Measurements from ENCODE around the gene ZBTB8OS. TPM values are rescaled to one million over a fixed set of nuclear protein-coding genes. Genes with fewer than 3 reads are reported as not detected.

The ZBTB8OS gene
- total and polyA plus RNA-seq, 4 donors, result 12.3 to 33.8 (median 16.7) TPM

DNA sequence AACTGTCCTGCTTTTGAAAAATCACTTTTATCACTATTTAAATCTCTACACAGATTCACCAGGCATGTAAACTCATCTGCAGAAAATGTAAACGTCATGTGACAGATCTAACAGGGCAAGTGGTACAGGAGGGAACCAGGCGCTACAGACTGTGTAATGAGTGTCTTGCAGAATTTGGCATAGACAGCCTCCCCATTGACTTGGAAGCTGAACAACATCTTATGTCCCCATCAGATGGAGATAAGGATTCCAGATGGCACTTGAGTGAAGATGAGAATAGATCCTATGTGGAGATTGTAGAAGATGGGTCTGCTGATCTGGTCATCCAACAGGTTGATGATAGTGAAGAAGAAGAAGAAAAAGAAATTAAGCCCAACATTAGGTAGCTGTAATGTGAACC is 50.3 kb downstream of the ZBTB8OS start:
- H3K27me3 ChIP-seq (ENCODE audit: control insufficient read depth in 4 of 4, insufficient read depth in 4 of 4, low read length in 3 of 4), result no peaks in the 10 kb centered on the region
- no peak overlapping the region for H3K9ac ChIP-seq (ENCODE audit: low read depth in 1 of 2, low read length in 2 of 2)
- TF ChIP-seq TAF1 (conservative IDR thresholded peaks at IDR 0.05) (no peak), FOXA2 (IDR thresholded peaks at IDR 0.05) (no peak)
- TF ChIP-seq, protein P1, sequence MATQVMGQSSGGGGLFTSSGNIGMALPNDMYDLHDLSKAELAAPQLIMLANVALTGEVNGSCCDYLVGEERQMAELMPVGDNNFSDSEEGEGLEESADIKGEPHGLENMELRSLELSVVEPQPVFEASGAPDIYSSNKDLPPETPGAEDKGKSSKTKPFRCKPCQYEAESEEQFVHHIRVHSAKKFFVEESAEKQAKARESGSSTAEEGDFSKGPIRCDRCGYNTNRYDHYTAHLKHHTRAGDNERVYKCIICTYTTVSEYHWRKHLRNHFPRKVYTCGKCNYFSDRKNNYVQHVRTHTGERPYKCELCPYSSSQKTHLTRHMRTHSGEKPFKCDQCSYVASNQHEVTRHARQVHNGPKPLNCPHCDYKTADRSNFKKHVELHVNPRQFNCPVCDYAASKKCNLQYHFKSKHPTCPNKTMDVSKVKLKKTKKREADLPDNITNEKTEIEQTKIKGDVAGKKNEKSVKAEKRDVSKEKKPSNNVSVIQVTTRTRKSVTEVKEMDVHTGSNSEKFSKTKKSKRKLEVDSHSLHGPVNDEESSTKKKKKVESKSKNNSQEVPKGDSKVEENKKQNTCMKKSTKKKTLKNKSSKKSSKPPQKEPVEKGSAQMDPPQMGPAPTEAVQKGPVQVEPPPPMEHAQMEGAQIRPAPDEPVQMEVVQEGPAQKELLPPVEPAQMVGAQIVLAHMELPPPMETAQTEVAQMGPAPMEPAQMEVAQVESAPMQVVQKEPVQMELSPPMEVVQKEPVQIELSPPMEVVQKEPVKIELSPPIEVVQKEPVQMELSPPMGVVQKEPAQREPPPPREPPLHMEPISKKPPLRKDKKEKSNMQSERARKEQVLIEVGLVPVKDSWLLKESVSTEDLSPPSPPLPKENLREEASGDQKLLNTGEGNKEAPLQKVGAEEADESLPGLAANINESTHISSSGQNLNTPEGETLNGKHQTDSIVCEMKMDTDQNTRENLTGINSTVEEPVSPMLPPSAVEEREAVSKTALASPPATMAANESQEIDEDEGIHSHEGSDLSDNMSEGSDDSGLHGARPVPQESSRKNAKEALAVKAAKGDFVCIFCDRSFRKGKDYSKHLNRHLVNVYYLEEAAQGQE (IDR thresholded peaks at IDR 0.05), result no peak
- no peaks in the 10 kb centered on the region for H3K4me1 ChIP-seq (ENCODE audit: control insufficient read depth in 4 of 4, insufficient read depth in 4 of 4, low read length in 3 of 4)
- no peak overlapping the region for H3K27ac ChIP-seq (ENCODE audit: low read depth in 1 of 2, low read length in 2 of 2)
- H3K36me3 ChIP-seq (ENCODE audit: control insufficient read depth in 4 of 4, insufficient read depth in 3 of 4, low read depth in 1 of 4, low read length in 3 of 4), result peaks cover 0 to 6% (median 3%) of the 10 kb centered on the region in 4 donors
- no peak overlapping the region for H3K4me3 ChIP-seq (ENCODE audit: low read depth in 1 of 3, low read length in 3 of 3)
- DNase-seq (ENCODE audit: low spot score), result no peak
- H3K9me3 ChIP-seq (ENCODE audit: control insufficient read depth in 4 of 4, low read length in 3 of 4), result no peaks in the 10 kb centered on the region
- 93% methylated on average over 2 of the region's 2 CpGs for WGBS

DNA sequence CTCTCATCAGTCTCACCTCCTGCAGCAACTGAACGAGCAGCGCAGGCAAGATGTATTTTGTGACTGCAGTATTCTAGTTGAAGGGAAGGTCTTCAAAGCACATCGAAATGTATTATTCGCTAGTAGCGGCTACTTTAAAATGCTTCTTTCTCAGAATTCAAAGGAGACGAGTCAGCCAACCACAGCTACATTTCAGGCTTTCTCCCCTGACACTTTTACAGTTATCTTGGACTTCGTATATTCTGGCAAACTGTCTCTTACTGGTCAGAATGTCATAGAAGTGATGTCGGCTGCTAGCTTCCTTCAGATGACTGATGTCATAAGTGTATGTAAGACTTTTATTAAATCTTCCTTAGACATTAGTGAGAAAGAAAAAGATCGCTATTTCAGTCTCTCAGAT is 57.4 kb downstream of the ZBTB8OS start:
- no peak overlapping the region for H3K9ac ChIP-seq (ENCODE audit: low read depth in 1 of 2, low read length in 2 of 2)
- DNase-seq (ENCODE audit: low spot score), result no peak

DNA sequence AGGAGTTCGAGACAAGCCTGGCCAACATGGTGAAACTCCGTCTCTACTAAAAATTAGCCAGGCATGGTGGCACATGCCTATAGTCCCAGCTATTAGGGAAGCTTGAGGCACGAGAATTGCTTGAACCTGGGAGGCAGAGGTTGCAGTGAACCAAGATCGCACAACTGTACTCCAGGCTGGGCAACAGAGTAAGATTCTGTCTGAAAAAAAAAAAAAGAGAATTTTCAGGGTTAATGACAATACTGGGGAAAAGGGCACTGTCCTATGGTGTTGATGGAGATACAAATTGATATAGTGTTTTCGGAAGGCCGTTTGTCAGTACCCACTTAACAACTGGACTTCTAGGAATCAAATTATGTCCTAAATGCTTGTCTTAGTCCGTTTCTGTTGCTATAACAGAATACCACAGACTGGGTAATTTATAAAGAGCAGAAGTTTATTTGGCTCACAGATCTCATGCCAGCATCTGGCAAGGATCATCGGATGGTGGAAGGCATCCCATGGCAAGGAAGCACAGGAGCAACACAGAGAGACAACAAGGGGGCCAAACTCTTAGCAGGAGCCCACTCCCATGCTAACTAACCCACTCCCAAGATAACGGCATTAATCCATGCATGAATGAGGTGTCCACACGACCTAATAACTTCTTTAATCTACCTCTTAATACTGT is 69.9 kb downstream of the ZBTB8OS start:
- Histone ChIP-seq H3K9ac (ENCODE audit: low read depth in 1 of 2, low read length in 2 of 2) (no peak overlapping the region), H3K27ac (ENCODE audit: low read depth in 1 of 2, low read length in 2 of 2) (no peak overlapping the region), H3K9me3 (ENCODE audit: control insufficient read depth in 4 of 4, low read length in 3 of 4) (no peaks in the 10 kb centered on the region), H3K4me1 (ENCODE audit: control insufficient read depth in 4 of 4, insufficient read depth in 4 of 4, low read length in 3 of 4) (no peaks in the 10 kb centered on the region), H3K4me3 (ENCODE audit: low read depth in 1 of 3, low read length in 3 of 3) (no peak overlapping the region), H3K27me3 (ENCODE audit: control insufficient read depth in 4 of 4, insufficient read depth in 4 of 4, low read length in 3 of 4) (no peaks in the 10 kb centered on the region), H3K36me3 (ENCODE audit: control insufficient read depth in 4 of 4, insufficient read depth in 3 of 4, low read depth in 1 of 4, low read length in 3 of 4) (no peaks in the 10 kb centered on the region)
- no peak for DNase-seq (ENCODE audit: low spot score)
- 89% methylated on average over 10 of the region's 10 CpGs for WGBS
- TF ChIP-seq, protein P2, sequence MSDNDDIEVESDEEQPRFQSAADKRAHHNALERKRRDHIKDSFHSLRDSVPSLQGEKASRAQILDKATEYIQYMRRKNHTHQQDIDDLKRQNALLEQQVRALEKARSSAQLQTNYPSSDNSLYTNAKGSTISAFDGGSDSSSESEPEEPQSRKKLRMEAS (IDR thresholded peaks at IDR 0.05), result no peak
- no peak for TF ChIP-seq RXRA (IDR thresholded peaks at IDR 0.05)

More for the DNA sequence above, 57.4 kb downstream of the ZBTB8OS start:
- Histone ChIP-seq H3K4me3 (ENCODE audit: low read depth in 1 of 3, low read length in 3 of 3) (no peak overlapping the region), H3K27me3 (ENCODE audit: control insufficient read depth in 4 of 4, insufficient read depth in 4 of 4, low read length in 3 of 4) (no peaks in the 10 kb centered on the region), H3K4me1 (ENCODE audit: control insufficient read depth in 4 of 4, insufficient read depth in 4 of 4, low read length in 3 of 4) (no peaks in the 10 kb centered on the region), H3K9me3 (ENCODE audit: control insufficient read depth in 4 of 4, low read length in 3 of 4) (no peaks in the 10 kb centered on the region), H3K36me3 (ENCODE audit: control insufficient read depth in 4 of 4, insufficient read depth in 3 of 4, low read depth in 1 of 4, low read length in 3 of 4) (peaks cover 1 to 4% (median 3%) of the 10 kb centered on the region in 4 donors), H3K27ac (ENCODE audit: low read depth in 1 of 2, low read length in 2 of 2) (no peak overlapping the region)
- TF ChIP-seq, protein P3, sequence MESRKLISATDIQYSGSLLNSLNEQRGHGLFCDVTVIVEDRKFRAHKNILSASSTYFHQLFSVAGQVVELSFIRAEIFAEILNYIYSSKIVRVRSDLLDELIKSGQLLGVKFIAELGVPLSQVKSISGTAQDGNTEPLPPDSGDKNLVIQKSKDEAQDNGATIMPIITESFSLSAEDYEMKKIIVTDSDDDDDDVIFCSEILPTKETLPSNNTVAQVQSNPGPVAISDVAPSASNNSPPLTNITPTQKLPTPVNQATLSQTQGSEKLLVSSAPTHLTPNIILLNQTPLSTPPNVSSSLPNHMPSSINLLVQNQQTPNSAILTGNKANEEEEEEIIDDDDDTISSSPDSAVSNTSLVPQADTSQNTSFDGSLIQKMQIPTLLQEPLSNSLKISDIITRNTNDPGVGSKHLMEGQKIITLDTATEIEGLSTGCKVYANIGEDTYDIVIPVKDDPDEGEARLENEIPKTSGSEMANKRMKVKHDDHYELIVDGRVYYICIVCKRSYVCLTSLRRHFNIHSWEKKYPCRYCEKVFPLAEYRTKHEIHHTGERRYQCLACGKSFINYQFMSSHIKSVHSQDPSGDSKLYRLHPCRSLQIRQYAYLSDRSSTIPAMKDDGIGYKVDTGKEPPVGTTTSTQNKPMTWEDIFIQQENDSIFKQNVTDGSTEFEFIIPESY (IDR thresholded peaks at IDR 0.05), result no peak
- TF ChIP-seq NR2F2 (IDR thresholded peaks at IDR 0.05), result no peak
- no peak for TF ChIP-seq HNF4A (conservative IDR thresholded peaks at IDR 0.05)
- WGBS, result 97% methylated on average over 9 of the region's 9 CpGs

Small RNA genes lying within 50 kb of the gene (small RNA-seq; reads per million reads assigned to genes)
- gene RF00019, result not detected

Other genes starting within 250 kb of the ZBTB8OS start
- gene ZBTB8B, start 185.5 kb downstream of the ZBTB8OS start, total RNA-seq, result under 1 TPM in 1 of 2 donors, not detected in 1; 0.05 TPM
- under 1 TPM in 1 of 2 donors, not detected in 1; 0.01 TPM for gene ZBTB8B, start 185.5 kb downstream of the ZBTB8OS start, polyA plus RNA-seq
- gene ZBTB8A, start 111.1 kb downstream of the ZBTB8OS start, total RNA-seq, result 1 to 10 TPM in 1 of 2 donors, under 1 TPM in 1; 0.93 to 3.3 TPM
- 1 to 10 TPM; 1.2 to 1.3 TPM for gene ZBTB8A, start 111.1 kb downstream of the ZBTB8OS start, polyA plus RNA-seq
- 10 to 100 TPM; 61.3 to 93.1 TPM for gene RBBP4, start 658 bp upstream of the ZBTB8OS start, total RNA-seq
- gene RBBP4, start 658 bp upstream of the ZBTB8OS start, polyA plus RNA-seq, result 10 to 100 TPM; 35.3 to 36.6 TPM
- gene SYNC, start 52.2 kb upstream of the ZBTB8OS start, total RNA-seq, result 1 to 10 TPM in 1 of 2 donors, under 1 TPM in 1; 0.23 to 1.5 TPM
- under 1 TPM; 0.28 to 0.33 TPM for gene SYNC, start 52.2 kb upstream of the ZBTB8OS start, polyA plus RNA-seq
- gene YARS1, start 166.8 kb upstream of the ZBTB8OS start, total RNA-seq, result 10 to 100 TPM; 31.6 to 94.0 TPM
- gene YARS1, start 166.8 kb upstream of the ZBTB8OS start, polyA plus RNA-seq, result 10 to 100 TPM; 39.3 to 65.8 TPM
- gene S100PBP, start 167.1 kb upstream of the ZBTB8OS start, total RNA-seq, result 10 to 100 TPM; 15.8 to 24.8 TPM
- 1 to 10 TPM; 1.9 to 6.4 TPM for gene S100PBP, start 167.1 kb upstream of the ZBTB8OS start, polyA plus RNA-seq
- 10 to 100 TPM in 1 of 2 donors, 1 to 10 TPM in 1; 2.5 to 10.5 TPM for gene FNDC5, start 220.4 kb upstream of the ZBTB8OS start, total RNA-seq
- 1 to 10 TPM in 1 of 2 donors, under 1 TPM in 1; 0.43 to 1.5 TPM for gene FNDC5, start 220.4 kb upstream of the ZBTB8OS start, polyA plus RNA-seq
- not detected for gene HPCA, start 235.9 kb upstream of the ZBTB8OS start, total RNA-seq
- gene HPCA, start 235.9 kb upstream of the ZBTB8OS start, polyA plus RNA-seq, result not detected